CD4-positive, alpha-beta T cell treated with Interferon alpha-2 for 1 hour (primary cell): Measurements from ENCODE around the gene CDCA8.
"Not testable (repeated sequence)": the region's sequence is repeated elsewhere in the genome, so short reads cannot be mapped to it uniquely, and the experiment has no call there.

Experiments used
- DNase-seq, 2 donors: peaks; one replicate each; pipeline ENCODE4 v3.0.0-alpha.2; 2020 to 2022

CDCA8 gene

DNA sequence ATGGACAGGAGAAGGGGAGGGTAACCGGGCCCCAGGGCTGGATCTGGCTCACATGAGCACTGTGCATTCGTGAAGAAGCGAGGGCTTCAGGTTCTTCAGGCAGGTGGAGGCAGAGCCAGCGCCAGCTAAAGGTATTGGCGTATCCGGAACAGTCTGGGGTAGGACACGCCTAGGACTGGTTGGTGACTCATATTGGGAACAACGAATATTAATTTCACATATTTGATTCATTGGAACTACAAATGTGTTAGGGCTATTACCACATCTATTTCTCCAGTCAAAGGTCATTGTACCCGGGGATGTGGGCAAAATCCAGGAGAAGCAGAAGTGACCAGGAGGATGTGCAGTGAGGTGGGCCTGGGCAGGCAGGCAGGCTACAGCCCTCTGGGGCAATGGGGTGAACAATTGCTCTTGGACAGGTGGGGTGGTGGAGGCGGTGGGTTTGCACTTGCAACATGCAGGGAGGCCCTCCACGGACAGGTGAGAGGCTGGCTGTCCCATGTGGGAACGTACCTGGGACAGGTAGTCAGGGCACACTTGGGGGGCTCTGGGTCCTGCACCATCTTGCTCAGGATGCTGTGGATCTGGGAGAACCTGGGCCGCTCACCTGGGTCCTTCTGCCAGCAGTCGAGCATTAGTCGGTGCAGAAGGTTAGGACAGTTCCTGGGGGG lies 26.7 kb downstream of the CDCA8 start:
- DNase-seq = no peak

DNA sequence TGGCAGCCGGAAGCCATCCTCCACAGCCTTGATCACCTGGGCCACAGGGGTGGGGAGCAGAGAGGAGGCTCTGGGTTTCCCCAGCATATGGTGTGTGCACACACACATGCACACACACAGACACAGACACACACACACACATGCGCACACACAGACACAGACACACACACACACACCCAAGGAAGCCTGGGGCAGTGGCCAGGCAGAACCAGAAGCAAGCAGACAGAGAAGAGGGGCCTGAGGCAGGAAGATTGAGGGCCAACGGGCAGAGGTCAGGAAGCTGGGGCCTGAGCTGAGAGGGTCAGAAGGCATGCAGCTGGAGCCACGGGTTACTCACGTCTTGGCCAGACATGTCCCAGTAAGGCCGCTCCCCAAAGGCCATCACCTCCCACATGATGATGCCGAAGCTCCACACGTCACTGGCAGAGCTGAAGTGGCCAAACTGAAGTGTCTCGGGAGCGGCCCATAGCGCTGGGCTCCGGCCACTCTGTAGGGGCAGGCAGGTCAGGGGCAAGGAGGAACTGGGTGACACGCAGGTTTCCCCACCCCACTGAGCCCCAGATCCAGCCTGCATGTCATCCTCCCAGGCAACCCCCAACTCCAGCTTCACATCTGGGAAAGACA lies 27.4 kb downstream of the CDCA8 start:
- no peak for DNase-seq

DNA sequence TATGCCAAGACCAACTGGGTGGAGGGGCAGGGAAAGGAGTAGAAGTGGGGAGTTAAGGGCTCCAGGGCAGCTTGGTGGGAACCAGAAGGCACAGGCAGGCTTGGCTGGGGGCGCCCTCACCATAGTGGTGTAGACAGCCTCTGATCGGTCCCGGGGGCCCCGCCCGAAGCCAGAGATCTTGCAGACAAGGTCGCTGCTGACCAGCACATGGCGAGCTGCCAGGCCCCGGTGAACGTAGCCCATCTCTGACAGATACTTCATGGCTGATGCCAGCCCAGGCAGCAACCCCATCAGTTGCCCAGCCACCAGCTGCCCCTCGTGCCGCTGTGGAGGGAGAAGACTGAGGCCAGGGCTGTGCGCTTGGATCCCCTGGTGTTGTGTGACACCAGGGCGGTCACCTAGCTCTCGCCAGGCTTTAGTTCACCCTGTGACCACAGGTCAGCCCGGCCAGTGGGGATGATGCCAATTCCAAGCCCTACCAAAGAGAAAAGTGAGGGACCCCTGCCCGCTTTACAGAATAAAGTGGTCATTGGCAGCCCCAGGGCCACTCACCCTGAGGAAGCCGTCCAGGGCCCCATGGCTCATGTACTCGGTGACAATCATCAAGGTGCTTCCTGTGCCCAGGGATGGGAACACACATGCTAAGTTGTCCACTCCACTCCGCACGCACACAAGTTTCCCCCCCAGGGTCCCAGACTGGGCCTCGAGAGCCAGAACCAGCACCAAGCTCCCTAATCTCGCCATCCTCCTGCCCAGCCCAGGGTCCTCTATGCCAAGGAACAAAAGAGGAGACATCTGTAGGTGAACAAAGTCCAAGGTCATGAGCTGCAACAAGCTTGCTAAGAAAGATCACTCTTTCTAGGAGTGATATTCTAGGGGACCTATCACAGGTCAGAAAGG lies 28.2 kb downstream of the CDCA8 start:
- DNase-seq = no peak

DNA sequence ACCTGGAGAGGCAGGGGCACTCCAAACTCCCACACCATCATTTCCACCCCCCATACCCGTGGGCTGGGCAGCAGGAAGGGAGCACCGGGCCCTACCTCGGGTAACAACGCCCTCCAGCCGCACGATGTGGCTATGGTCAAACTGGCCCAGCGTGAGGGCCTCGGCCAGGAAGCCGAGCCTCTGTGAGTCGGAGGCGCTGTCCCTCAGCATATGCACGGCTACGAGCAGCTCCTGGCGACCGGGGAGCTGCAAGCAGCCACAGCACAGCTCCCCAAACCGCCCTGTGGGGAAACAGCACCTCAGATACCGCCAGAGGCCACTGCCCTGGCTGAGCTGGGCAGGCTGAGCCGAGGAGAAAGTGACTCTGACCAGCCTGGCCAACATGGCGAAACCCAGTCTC lies 29.2 kb downstream of the CDCA8 start:
- no peak for DNase-seq

DNA sequence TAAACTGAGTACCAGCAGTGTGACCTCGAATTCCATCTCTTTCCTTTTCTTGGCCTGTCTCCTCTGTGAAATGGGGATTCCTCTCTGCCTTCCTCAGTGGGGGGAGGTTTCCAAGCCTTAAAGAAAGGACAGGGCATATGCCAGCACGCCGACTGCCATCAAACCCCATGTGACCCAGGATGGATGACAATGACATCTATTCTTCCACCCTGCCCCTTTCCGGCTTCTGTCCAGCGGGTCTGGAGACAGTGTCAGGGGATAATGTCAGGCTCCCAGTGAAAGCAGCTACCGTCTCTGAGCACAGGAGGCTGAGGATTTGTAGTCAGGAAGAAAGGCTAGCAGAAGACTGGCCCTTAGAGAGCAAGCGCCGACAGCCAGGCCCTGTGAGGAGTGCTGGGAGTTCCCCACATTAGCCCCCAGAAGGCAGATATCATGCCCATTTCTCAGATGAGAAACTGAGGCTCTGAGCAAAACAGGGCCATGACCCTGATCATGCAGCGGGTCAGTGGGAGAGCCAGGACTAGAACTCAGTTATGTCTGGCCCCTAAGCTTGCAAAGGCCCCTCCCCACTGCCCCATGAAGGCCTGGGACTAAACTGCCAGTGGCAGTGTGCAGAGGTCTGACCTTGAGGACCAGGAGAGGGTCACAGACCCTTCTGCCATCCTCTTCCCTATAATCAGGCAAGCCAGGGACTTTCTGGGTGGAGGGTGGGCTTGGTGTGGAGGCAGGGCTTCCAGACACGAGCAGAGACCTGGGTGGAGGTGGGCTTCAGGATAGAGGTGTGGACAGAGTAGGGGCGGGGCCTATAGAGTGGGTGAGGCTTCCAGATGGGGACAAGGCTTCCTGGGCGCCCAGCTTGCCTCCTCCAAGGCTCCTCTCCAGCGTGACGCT lies 30.1 kb downstream of the CDCA8 start:
- DNase-seq = no peak

DNA sequence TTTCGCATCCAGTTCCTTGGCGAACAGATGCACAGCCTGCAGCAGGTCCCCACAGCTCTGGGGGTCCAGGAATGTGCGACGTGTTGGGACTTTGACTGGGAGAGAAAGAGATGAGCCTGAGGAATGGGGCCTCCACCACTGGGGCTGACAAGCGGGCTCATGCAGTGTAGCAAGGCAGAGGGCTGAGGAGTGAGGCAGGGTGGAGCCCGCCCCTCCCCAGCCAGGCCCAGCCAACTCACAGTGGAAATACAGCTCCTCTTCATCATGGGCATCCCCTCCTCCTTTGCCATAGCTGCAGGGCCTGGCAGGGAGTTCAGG lies 30.7 kb downstream of the CDCA8 start:
- DNase-seq = no peak

DNA sequence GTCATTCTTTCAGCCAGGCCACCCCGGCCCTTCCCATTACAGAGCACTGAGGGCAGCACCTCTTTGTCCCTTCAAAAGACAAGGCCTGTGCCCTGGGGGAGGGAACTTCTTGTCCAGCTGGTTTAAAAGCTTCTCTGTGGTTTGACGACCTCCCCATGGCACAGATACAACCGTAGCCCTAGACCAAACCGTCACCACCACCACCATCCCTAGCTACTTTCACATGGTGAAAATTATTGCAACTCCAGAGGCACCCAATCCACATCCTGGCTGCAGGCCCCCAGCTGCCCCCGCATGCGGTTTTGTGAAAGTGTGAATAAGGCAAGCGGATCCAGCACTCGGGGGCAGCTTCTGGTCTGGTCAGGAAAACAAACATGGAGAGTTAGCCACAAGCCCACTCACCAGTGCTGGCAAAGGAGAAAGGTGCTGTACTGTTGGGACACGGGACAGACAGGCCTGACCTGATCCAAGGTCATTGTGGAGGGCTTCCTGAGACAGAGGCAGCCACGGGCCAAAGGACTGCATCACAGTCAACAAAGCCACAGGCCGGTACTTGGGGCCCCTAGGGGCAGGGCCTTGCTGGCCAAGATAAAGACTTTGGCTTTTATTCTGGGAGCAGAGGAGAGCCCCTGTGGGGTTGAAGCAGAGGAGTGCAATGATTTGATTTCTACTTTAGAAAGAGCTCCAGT lies 31.2 kb downstream of the CDCA8 start:
- DNase-seq = no peak

DNA sequence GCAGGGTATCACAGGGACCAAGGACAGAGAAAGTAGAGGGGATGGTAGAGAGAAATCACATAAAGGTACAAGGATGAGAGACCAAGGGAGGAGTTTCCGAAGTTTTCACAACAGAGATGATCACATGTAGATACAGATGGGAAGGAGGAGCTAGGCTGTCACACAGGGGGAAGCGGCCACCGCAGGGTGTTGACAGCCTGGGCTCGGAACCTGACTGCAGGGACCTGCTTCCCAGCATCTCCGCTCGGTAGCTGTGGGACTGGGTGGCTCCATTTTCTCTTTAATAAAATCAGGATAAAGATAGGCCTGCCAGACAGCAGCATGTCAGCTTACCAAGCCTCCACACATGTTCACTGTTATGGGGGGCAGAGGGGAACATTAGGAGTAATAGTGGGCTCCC lies 32.3 kb downstream of the CDCA8 start:
- DNase-seq = no peak

DNA sequence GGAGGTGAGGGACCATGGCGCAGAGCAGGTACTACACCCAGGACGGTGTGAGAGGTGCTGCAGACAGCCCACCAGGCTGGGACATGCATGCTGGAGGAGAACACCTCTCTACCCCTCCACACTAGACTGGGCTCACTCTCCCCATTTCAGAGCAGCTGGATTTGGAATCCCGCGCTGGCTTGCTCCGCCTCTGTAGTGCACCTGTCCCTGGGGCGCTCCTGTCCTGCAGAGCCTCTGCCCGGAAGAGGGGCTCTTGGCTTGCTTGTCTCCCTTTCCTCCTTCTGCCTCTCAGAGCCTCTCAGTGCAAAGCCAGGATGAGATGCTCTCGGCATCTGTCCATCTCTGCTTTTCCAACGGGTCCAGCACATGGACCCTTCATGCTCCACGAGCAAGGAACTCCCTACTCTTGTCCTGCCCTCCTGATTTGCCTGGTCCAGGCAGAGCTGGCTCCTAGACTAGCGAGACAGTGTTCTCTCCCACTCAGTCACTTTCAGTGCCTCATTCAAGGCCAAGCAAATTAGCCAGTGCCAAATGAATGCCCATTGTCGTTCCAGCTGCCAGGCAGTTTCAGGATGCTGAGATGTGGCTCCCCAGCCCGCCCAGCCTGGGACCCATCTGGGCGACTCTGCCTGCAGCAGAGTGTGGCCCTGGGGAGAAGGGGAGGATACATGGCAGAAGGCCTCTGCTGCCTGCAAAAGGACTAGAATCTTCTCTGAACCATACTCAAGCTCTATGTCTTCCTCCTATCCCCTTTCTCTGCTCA lies 33.7 kb downstream of the CDCA8 start:
- no peak for DNase-seq

DNA sequence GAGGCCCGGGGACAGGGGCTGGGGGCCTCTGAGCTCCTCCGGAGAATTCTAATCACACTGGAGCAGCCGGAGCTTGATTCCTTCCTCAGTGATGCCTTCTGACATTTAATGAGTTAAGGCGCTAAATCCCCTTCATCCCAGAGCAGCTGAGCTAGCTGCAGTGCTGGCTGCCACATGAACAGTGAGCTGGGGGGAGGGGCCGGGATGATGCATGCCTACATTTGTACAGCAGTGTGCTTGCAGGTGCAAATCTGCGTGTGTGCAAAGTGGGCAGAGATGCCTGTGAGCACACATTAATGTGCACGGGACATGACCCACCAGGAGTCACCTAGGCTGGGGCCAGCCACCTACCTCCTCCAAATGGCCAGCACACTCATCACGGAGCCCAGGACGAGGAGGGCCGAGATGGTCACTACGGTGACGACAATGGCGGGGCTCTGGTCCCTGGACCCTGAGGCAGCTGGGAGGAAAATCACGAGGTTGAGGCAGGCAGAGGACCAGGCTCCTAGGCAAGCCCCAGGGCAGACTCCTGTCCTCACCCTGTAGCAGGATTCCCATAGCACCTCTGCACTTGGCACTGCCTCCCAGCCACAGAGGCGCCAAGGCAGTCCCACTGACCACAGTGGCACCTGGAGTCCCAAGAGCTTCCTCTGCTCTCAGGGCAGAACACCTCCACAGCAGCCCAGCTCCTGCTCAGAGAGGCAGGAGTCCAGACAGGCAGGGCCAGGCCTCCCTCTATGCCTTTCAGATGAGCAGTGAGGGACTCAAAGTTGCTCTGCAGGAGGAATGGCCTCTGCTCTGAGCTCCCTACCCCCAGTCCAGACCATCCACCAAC lies 34.7 kb downstream of the CDCA8 start:
- no peak for DNase-seq

DNA sequence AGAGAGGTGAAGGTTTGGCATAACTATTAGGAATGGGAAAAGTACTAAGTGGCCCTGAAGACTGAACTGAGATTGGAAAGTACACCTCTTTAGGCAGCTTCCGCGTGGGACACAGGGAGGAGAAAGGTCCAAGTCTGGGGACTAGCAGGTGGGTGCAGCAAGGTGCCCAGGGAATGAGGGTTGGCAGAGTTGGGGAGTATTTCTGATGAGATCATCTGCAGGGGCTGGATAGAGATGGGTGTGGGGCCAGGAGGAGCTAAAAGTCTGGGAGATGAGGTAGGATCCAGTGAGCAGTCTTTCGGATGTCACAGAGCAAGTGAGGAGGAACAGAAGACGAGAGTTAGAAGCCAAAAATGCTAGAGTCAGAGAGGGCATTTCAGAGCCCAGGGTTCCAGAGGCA lies 36.1 kb downstream of the CDCA8 start:
- DNase-seq = no peak

DNA sequence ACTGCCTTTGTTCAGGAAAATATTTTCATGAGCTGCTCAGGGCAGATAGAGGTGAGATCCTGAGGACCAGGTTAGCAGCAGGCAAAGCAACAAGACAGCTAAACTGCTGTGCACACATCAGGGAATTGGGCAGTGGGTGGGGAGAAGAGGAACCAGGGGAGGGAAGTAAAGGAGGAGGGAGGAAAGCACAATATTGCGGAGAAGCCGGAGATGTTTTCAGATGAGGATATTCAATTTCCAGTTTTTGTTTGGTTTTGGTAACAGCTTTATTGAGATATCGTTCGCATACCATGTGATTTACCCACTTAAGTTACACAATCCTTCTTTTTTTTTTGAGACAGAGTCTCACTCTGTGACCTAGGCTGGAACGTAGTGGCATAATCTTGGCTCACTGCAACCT lies 38.1 kb downstream of the CDCA8 start:
- DNase-seq = no peak

DNA sequence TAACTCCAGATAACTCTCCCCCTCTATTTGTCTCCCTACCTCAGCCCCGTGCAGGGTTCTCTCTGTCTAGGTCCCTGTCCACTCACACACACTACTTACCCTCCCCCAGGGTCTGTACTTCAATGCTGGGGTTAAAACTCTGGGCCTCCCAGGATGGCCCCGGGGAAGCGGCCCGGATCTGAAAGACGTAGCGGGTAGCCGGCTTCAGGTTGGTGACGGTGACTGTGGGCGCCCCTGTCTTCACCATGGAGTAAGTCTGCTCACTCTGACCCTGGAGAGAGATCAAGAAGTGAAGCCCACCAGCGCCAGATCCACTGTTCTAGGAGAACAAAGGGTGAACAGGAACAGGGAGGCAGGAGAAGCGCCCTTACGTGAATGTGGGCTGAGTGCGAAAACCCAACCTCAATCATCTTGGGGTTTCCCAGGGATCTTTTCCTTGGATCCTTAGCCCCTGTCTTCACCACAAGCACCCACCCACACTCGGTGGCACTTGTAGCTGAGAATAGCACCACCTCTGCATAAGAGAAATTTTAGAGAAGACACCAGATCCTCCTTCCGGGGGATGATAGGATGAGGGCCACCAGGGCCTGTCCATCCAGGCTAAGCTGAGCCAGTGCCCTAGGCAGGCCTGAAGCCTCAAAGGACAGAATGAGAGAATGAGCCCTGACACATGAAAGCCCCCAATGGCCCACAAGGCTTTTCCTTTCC lies 39.1 kb downstream of the CDCA8 start:
- no peak for DNase-seq

DNA sequence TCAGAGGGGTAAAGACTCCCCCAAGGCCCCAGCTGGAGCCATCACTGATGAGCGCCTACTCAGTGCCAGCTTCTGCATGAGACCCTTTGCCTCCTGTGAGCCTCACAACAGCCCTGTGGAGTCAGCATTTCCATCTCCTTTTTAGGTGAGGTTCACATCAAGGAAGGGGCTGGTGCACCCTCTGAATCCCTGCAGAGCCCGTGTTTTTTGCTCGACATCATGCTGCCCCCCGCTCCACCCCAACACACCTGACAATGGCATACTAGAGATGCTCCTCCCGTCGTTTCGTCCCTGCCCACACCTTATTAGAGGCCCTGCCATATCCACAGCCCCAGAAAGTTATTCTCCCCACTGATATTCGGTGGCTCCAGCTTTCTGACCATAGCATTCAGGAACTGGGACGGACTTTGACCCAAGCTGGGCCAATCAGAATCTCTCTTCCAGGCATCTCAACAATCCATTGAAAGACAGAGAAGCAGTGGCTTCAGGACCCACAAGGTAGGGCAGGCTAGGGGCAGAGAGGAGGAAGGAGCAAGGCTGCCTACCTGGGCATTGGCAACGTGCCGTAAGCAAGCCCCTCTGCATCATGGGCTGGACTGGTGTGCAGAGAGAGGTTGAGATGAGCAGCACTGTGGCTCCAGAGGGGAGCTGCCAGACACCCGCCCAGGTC lies 39.9 kb downstream of the CDCA8 start:
- no peak for DNase-seq

DNA sequence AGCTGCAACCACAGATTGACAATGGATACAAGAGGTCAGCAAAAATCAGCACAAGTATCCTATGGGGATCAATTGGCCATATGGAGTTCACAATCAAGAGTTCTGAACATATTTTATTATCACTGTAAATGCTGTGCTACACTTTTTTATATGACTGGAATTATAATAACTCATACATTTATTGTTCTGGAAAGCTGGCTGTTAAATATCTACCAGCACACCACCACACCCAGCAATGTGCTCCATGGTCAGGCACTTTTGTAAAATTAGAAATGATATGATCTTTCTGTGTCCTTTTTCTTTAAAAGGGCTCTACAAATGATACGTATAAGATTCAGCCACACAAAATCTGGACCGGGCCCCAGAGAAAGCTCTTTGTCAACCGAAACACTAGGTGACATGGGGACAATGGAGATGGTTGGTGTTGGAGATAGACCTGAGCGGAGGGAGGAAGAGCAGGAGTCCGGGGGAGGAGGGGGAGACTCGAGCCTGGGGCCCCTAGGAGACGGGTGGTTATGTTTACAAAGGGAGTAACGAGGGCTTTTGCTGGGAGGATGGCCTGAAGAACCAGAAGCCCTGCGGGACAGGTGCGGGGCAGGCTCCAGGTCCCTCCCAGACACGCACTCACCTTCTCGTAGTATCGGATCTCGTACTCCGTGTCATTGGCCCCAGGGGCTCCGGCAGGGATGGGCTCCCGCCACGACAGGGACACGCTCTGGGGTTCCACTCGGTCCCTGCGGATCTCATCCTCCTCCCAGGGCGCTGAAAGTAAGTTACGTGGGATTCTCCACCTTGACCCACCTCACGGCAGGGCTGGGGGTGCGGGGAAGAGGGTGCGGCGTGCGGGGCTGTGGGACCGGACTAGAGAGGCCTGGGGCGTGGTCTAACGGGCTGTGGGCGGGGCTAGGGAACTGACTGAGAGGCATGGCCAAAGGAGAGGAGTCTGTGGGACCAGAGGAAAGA lies 42.6 kb downstream of the CDCA8 start:
- DNase-seq = no peak

DNA sequence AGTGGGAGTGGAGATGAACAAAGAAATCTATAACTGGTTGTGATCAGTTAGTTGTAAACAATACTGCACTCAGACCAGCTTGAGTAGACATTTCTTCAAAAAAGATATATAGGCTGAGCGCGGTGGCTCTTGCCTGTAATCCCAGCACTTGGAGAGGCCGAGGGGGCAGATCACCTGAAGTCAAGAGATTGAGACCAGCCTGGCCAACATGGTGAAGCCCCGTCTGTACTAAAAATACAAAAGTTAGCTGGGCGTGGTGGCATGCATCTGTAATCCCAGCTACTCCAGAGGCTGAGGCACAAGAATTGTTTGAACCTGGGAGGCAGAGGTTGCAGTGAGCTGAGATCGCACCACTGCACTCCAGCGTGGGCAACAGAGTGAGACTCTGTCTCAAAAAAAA lies 45.7 kb downstream of the CDCA8 start:
- not testable (repeated sequence) for DNase-seq

DNA sequence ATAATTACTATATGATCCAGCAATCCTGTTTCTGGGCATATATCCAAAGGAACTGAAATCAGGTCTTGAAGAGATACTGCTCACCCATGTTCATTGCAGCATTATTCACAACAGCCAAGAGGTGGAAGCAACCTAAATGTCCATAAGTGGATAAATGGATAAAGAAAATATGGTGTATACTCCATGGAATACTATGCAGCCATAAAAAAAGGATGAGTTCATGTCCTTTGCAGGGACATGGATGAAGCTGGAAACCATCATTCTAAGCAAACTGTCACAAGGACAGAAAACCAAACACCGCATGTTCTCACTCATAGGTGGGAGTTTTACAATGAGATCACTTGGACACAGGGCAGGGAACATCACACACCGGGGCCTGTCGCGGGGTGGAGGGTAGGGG lies 46.3 kb downstream of the CDCA8 start:
- not testable (repeated sequence) for DNase-seq

DNA sequence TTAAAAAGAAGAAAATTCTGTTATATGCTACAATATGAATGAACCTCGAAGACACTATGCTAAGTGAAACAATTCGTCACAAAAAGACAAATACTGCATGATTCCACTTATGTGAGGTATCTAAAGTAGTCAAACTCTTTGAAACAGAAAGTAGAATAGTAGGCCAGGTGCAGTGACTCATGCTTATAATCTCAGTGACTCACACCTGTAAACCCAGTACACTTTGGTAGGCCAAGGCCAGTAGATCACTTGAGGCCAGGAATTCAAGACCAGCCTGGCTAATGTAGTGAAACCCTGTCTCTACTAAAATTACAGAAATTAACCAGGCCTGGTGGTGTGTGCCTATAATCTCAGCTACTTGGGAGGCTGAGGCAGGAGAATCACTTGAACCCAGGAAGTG lies 46.9 kb downstream of the CDCA8 start:
- no peak for DNase-seq
